H9 (cell line): ENCODE measurements around the gene TENT5C. TPM values are rescaled to one million over a fixed set of nuclear protein-coding genes. Genes with fewer than 3 reads are reported as not detected.

Experiments
- DNase-seq: peaks from one replicate; pipeline ENCODE4 v3.0.0-alpha.2; 2017
- H2AFZ ChIP-seq: one replicate; pipeline ENCODE4 v1.6.1; 2013; ENCODE audit warnings: mild to moderate bottlenecking, low read length, control low read depth, moderate library complexity
- H2AK5ac ChIP-seq: 2 replicates; pipeline ENCODE4 v1.6.1; 2013; ENCODE audit warnings: low read length, control low read depth, mixed read lengths; ENCODE audit not compliant: insufficient read length
- H2BK120ac ChIP-seq: one replicate; pipeline ENCODE4 v1.6.1; 2013; ENCODE audit warnings: low read depth, mild to moderate bottlenecking, low read length, control low read depth, inconsistent platforms; ENCODE audit not compliant: poor library complexity, severe bottlenecking
- H2BK12ac ChIP-seq: 2 replicates; pipeline ENCODE4 v1.6.1; 2013; ENCODE audit warnings: low read length, control low read depth, mixed read lengths, low read depth; ENCODE audit not compliant: insufficient read length
- H2BK15ac ChIP-seq: 2 replicates; pipeline ENCODE4 v1.6.1; 2013; ENCODE audit warnings: low read depth, low read length, control low read depth
- H2BK20ac ChIP-seq: one replicate; pipeline ENCODE4 v1.6.1; 2013; ENCODE audit warnings: low read depth, mild to moderate bottlenecking, low read length, control low read depth, inconsistent platforms; ENCODE audit not compliant: poor library complexity, severe bottlenecking
- H2BK5ac ChIP-seq: 2 replicates; pipeline ENCODE4 v1.6.1; 2013; ENCODE audit warnings: low read length, control low read depth, mixed read lengths; ENCODE audit not compliant: insufficient read length
- H3K14ac ChIP-seq: 2 replicates; pipeline ENCODE4 v1.6.1; 2013; ENCODE audit warnings: low read length, control low read depth; ENCODE audit not compliant: insufficient read depth
- H3K18ac ChIP-seq: 2 replicates; pipeline ENCODE4 v1.6.1; 2013; ENCODE audit warnings: low read depth, mild to moderate bottlenecking, mixed read lengths, low read length, control low read depth; ENCODE audit not compliant: insufficient read length
- H3K23ac ChIP-seq: 2 replicates; pipeline ENCODE4 v1.6.1; 2013; ENCODE audit warnings: low read length, control low read depth, mixed read lengths, low read depth; ENCODE audit not compliant: insufficient read length
- H3K23me2 ChIP-seq: 2 replicates; pipeline ENCODE4 v1.6.1; 2013; ENCODE audit warnings: low read depth, mild to moderate bottlenecking, mixed read lengths, low read length, control low read depth; ENCODE audit not compliant: insufficient read length, poor library complexity, severe bottlenecking
- H3K27ac ChIP-seq: 2 replicates; pipeline ENCODE4 v1.5.1; 2013; ENCODE audit warnings: low read length, control low read depth, mixed read lengths, low read depth; ENCODE audit not compliant: insufficient read length
- H3K27me3 ChIP-seq: 2 replicates; pipeline ENCODE4 v1.6.1; 2013; ENCODE audit warnings: low read length, control low read depth, inconsistent platforms; ENCODE audit not compliant: insufficient read depth
- H3K4ac ChIP-seq: 2 replicates; pipeline ENCODE4 v1.6.1; 2013; ENCODE audit warnings: low read depth, mild to moderate bottlenecking, control low read depth, inconsistent platforms, low read length, moderate library complexity
- H3K4me1 ChIP-seq: 2 replicates; pipeline ENCODE4 v1.6.1; 2013; ENCODE audit warnings: low read length, control low read depth, inconsistent platforms; ENCODE audit not compliant: insufficient read depth
- H3K4me2 ChIP-seq: 2 replicates; pipeline ENCODE4 v1.6.1; 2013; ENCODE audit warnings: low read length, control low read depth, mixed read lengths; ENCODE audit not compliant: insufficient read length, insufficient read depth
- H3K56ac ChIP-seq: 2 replicates; pipeline ENCODE4 v1.6.1; 2013; ENCODE audit warnings: low read depth, mild to moderate bottlenecking, mixed read lengths, low read length, control low read depth; ENCODE audit not compliant: insufficient read length
- H3K79me1 ChIP-seq: 2 replicates; pipeline ENCODE4 v1.6.1; 2013; ENCODE audit warnings: low read depth, mild to moderate bottlenecking, moderate library complexity, low read length, control low read depth, inconsistent platforms; ENCODE audit not compliant: insufficient read depth, poor library complexity, severe bottlenecking
- H3K79me2 ChIP-seq: 2 replicates; pipeline ENCODE4 v1.6.1; 2013; ENCODE audit warnings: low read length, control low read depth, inconsistent platforms; ENCODE audit not compliant: insufficient read depth
- H3K9ac ChIP-seq: 2 replicates; pipeline ENCODE4 v1.6.1; 2013; ENCODE audit warnings: low read length, control low read depth, mixed read lengths; ENCODE audit not compliant: insufficient read length; ENCODE audit errors: extremely low read depth
- H3K9me3 ChIP-seq: one replicate; pipeline ENCODE4 v1.6.1; 2013; ENCODE audit warnings: low read depth, low read length, inconsistent platforms; ENCODE audit not compliant: control insufficient read depth
- H3T11ph ChIP-seq: one replicate; pipeline ENCODE4 v1.6.1; 2013; ENCODE audit warnings: mild to moderate bottlenecking, low read length, control low read depth, inconsistent platforms
- H4K20me1 ChIP-seq: one replicate; pipeline ENCODE4 v1.6.1; 2013; ENCODE audit not compliant: control insufficient read depth, insufficient read length, insufficient read depth
- H4K5ac ChIP-seq: 2 replicates; pipeline ENCODE4 v1.6.1; 2013; ENCODE audit warnings: low read depth, mild to moderate bottlenecking, mixed read lengths, low read length, control low read depth; ENCODE audit not compliant: insufficient read length
- H4K8ac ChIP-seq: replicated peaks from 2 replicates; pipeline ENCODE4 v1.6.1; 2013; ENCODE audit warnings: low read length, control low read depth, mixed read lengths, low read depth; ENCODE audit not compliant: insufficient read length
- H4K91ac ChIP-seq: 2 replicates; pipeline ENCODE4 v1.6.1; 2013; ENCODE audit warnings: low read depth, mild to moderate bottlenecking, moderate library complexity, mixed read lengths, low read length, control low read depth; ENCODE audit not compliant: insufficient read length
- H3K27ac Mint-ChIP-seq, 3 experiments: 2 replicates in 2 of 3; 3 replicates in 1 of 3; pipeline ENCODE4 v1.8.0; 2020 to 2021; ENCODE audit warnings: mixed read lengths in 3 of 3, mild to moderate bottlenecking in 1 of 3, moderate library complexity in 1 of 3
- H3K27me3 Mint-ChIP-seq: 2 replicates; pipeline ENCODE4 v1.8.0; 2021; ENCODE audit warnings: low read depth, mild to moderate bottlenecking, moderate library complexity, mixed read lengths
- H3K36me3 Mint-ChIP-seq, 3 experiments: 2 replicates in 2 of 3; 3 replicates in 1 of 3; pipeline ENCODE4 v1.8.0; 2020 to 2021; ENCODE audit warnings: low read depth in 3 of 3, mixed read lengths in 3 of 3; ENCODE audit not compliant: insufficient read depth in 1 of 3
- H3K4me1 Mint-ChIP-seq, 2 experiments: 2 replicates each; pipeline ENCODE4 v1.8.0; 2020; ENCODE audit warnings: mixed read lengths in 2 of 2
- H3K4me3 Mint-ChIP-seq, 2 experiments: 2 replicates in 1 of 2; 3 replicates in 1 of 2; pipeline ENCODE4 v1.8.0; 2020 to 2021; ENCODE audit warnings: mild to moderate bottlenecking in 2 of 2, mixed read lengths in 2 of 2, moderate library complexity in 1 of 2
- H3K9me3 Mint-ChIP-seq, 2 experiments: 2 replicates in 1 of 2; 3 replicates in 1 of 2; pipeline ENCODE4 v1.8.0; 2020; ENCODE audit warnings: mild to moderate bottlenecking in 2 of 2, mixed read lengths in 2 of 2, moderate library complexity in 1 of 2
- WGBS: extraction: QIAGEN DNeasy Blood & Tissue Kit; methylation state at CpG from one replicate; pipeline ENCODE4 v1.1.7; 2013; ENCODE audit warnings: missing lambda C conversion rate, low lambda C conversion rate, mixed read lengths; ENCODE audit not compliant: insufficient read length; ENCODE audit errors: extremely low coverage; 5-methylcytosine and 5-hydroxymethylcytosine counted together
- total RNA-seq: library from RNA; stranded (reverse); gene quantifications from 2 replicates; pipeline ENCODE4 v1.2.1, GENCODE V29; 2021
- TF ChIP-seq, protein P1 (sequence below): fragments of 200-600 bp; sonication (generic); conservative IDR thresholded peaks from 3 replicates; pipeline ENCODE4 v1.8.0; 2021; ENCODE audit warnings: antibody characterized with exemption, mild to moderate bottlenecking

Gene TENT5C
- total RNA-seq, 1 experiment from 2014 or later = 0.37 TPM

DNA sequence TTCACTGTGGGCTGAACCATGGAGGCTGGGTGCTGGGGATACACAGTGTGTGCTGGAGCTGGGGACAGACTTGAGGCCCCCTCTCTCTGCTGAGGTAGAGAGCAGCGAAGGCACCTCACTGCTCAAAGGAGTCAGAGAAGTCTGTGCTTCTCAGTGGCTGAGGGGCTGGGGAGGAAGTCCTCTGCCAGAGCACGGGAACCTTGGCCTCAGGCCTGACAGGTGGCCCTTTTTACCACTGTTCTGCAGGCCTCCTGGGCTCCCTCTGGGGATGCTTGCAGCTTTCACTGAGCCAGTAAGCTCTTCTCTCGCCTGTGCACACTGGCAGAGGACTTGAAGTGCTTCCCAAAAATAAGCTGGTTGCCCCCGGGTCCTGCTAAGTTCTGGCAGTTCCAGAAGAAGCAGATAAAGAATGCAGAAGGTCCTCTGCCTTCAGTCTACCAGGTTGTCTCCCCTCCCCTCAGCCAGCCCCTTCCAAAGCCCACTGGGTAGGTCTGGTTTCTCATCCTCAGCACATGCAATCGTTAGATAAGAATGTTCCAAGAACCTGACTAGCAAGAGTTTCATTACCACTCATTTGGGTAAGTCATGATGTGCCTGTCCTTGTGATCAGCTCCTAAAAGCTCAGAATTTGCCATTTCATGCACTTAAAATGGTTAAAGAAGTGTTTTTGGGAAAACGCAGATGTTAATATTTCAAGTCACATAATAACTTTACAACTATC lies 53.9 kb downstream of the TENT5C start:
- no peak for DNase-seq
- no peaks in the 10 kb centered on the region for H3K9me3 ChIP-seq
- H3K56ac ChIP-seq = no peak overlapping the region
- no peak overlapping the region for H3K23ac ChIP-seq
- H2AFZ ChIP-seq = no peak overlapping the region
- no peak overlapping the region for H3K14ac ChIP-seq
- no peak overlapping the region for H2BK12ac ChIP-seq
- H2AK5ac ChIP-seq = no peak overlapping the region
- TF ChIP-seq, protein P1, sequence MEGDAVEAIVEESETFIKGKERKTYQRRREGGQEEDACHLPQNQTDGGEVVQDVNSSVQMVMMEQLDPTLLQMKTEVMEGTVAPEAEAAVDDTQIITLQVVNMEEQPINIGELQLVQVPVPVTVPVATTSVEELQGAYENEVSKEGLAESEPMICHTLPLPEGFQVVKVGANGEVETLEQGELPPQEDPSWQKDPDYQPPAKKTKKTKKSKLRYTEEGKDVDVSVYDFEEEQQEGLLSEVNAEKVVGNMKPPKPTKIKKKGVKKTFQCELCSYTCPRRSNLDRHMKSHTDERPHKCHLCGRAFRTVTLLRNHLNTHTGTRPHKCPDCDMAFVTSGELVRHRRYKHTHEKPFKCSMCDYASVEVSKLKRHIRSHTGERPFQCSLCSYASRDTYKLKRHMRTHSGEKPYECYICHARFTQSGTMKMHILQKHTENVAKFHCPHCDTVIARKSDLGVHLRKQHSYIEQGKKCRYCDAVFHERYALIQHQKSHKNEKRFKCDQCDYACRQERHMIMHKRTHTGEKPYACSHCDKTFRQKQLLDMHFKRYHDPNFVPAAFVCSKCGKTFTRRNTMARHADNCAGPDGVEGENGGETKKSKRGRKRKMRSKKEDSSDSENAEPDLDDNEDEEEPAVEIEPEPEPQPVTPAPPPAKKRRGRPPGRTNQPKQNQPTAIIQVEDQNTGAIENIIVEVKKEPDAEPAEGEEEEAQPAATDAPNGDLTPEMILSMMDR = no peak
- no peak overlapping the region for H2BK5ac ChIP-seq
- H3K27ac Mint-ChIP-seq = 0 out of 7 replicates have a peak overlapping the region, but pooled peaks of 1 of the 3 experiments have one; percentile 23
- H3T11ph ChIP-seq = no peak overlapping the region
- no peak overlapping the region for H2BK15ac ChIP-seq
- H3K4me3 Mint-ChIP-seq = no peak overlapping the region
- H3K27ac ChIP-seq = no peak overlapping the region
- WGBS = no CpG with 5 or more reads among the region's 6 CpGs
- H3K9ac ChIP-seq = no peak overlapping the region
- H3K79me1 ChIP-seq = no peaks in the 10 kb centered on the region
- no peak overlapping the region for H4K5ac ChIP-seq
- peaks cover 2 to 15% (median 3%) of the 10 kb centered on the region in 3 experiments; a peak in 6 of 7 replicates for H3K36me3 Mint-ChIP-seq
- no peak overlapping the region for H2BK20ac ChIP-seq
- no peak overlapping the region for H4K8ac ChIP-seq
- peaks cover 7 to 15% of the 10 kb centered on the region in 2 experiments for H3K9me3 Mint-ChIP-seq
- no peaks in the 10 kb centered on the region for H3K79me2 ChIP-seq
- H3K4me1 ChIP-seq = peaks cover 5% of the 10 kb centered on the region
- H3K23me2 ChIP-seq = no peaks in the 10 kb centered on the region
- no peak overlapping the region for H4K91ac ChIP-seq
- no peaks in the 10 kb centered on the region for H3K27me3 ChIP-seq
- no peak overlapping the region for H3K4ac ChIP-seq
- H4K20me1 ChIP-seq = no peaks in the 10 kb centered on the region
- no peak overlapping the region for H3K4me2 ChIP-seq
- peaks cover 33 to 50% of the 10 kb centered on the region in 2 experiments for H3K4me1 Mint-ChIP-seq
- H3K27me3 Mint-ChIP-seq = peaks cover 5% of the 10 kb centered on the region
- H3K18ac ChIP-seq = no peak overlapping the region
- no peak overlapping the region for H2BK120ac ChIP-seq
